Stimulated activated CD8-positive, alpha-beta memory T cell treated with anti-CD3 and anti-CD28 coated beads, Interleukin-2, amount 100 ng/mL, for 48 hours (primary cell): ENCODE results near the gene MYMK.

Source experiments
- DNase-seq, 2 donors: peaks; one replicate each; pipeline ENCODE4 v3.0.0-alpha.2; 2020; ENCODE audit warnings: low read depth in 2 of 2

Gene MYMK

DNA sequence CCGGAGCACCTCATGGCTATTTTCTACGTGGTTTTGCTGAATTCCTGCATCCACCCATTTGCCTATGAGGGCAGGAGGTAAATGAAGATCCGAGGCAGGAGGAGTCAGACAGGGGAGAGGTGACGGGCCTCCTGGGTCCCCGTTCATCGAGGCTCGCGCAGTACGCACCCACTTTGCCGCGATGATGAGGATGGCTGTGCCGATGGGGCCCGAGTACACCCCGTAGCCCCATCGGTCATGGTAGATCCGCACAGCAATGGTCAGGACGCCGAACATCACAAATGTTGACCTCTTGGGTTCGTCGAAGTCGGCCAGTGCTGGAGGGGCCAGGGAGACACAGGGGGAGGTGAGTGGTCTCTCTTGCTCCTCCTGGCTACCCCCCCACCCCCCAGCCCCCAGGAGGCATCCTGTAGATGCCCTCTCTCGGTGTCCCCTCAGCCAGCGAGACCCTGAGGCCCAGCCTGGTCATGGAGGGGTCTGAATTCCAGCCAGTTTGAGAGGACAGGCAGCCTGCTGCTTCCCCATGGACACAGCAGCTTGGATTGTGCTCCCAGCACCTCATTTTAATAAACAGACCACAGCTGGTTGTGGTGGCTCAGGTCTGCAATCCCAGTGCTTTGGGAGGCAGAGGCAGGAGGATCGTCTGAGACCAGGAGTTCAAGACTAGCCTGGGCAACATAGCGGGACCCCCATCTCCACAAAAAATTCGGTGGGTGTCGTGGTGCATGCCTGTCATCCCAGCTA, 5.9 kb downstream of the MYMK start:
- no peak for DNase-seq

DNA sequence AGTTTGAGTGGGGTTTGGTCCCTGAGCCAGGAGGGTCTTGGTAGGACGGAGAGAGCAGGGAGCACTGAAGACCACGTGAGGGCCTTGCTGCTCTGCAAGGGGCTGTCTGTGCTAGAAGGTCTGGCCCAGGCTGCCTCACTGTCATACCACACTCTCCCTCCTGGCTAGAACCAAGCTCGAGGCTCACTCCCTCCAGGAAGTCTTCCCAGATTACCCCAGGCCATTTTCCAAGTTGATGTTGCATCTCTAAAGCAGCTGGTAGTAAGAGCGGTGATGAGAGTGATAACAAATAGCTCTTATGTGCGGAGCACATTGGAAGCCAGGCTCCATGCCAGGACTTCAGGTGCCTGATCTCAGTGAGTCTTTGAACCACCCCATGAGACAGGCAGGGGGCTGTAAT, 6.6 kb downstream of the MYMK start:
- no peak for DNase-seq

DNA sequence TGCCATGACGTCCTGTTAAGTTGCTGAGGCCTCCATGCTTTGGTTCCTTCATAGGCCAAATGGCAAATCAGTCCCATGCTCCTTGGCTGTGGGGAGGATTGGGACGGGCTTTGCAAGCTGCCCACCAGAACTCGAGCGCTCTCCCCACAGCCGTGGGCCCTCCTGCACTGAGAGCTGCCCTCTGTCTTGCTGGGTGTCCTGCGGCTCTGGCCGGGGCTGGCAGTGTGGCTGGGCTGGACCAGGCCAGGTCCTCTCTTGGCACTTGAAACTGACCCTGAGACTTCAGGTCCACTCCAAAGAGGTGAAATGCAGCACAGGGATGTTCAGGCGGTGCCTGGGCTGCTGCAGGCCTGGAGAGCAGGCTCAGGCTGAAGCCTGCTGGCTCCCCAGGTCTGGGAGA, 7.0 kb downstream of the MYMK start:
- no peak for DNase-seq

DNA sequence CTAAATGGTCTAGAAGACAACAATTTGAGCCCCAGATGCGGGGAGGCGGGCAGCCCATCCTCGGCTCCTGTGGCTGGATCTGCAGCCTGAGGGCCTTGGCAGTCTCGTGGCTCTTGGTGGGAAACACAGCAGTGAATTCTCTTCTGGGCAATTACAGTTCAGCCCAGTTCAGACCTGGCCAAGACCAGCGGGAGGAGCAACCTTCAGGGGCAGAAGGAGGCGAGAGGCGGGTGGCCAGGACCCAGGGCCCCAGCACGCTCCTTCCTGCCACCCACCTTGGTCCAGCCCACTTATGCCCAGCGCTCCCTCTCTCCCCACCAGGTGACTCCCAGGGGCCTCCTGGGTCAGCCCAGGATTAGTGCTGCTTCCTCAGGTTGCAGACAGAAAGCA, 7.8 kb downstream of the MYMK start:
- DNase-seq = no peak

DNA sequence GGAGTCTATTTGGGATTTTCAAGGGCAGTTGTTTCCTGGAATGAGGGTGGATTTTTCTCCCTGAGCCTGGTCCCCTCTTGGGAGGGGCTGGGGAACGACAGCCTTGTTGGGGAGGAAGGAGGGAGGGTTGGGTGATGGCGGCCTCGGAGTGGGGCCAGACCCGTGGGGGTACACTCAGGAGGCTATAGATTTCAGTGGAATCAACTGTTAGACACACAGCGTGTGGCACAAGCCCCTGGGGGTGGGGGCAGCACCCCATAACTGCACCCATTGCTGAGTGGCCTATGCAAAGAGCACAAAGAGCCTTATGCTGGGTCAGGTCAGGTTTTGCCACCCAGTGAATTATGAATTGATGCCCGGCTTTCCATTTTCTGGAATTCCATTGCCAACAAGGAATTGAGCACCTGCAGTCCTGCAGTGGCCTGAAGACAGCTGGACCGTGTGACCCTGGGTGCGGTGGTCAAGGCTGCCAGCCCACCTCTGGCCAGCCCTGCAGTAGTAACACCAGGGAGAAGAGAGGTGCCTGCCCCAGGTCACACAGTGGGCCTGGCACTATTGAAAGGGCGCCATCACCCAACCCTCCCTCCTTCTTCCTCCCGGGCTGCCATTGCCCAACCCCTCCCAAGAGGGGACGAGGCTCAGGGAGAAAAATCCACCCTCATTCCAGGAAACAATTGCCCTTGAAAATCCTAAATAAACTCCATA, 8.4 kb downstream of the MYMK start:
- DNase-seq = no peak

DNA sequence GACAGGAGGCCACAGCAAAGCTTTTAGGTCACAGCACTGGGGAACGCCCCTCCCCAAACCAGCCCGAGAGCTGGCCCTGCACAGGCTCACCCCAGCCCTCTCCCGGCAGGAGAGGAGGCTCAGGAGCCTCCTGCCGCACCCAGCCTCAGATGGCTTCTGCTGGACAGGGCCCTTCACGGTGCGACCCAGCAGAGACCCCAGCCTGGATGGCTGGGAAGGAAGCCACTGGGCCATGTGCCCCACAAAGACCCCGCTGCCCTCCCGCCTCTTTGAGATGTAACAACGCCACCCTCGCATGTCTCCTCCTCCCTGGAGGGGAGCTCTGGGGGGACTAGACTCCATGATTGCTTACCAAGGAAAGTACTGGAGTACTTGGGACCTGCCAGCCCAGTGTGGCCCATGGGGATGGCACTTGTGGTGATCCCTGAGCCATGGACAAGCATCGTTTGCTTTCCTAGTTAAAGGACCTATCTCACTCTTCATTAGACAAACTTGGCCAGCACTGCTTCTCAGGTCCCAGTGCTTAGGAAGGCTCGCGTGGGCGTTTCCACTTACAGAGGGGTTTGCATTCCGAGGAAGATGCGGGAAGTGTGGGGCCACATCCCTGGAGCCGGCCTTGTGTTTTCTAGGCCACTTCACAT, 9.0 kb downstream of the MYMK start:
- DNase-seq = no peak

DNA sequence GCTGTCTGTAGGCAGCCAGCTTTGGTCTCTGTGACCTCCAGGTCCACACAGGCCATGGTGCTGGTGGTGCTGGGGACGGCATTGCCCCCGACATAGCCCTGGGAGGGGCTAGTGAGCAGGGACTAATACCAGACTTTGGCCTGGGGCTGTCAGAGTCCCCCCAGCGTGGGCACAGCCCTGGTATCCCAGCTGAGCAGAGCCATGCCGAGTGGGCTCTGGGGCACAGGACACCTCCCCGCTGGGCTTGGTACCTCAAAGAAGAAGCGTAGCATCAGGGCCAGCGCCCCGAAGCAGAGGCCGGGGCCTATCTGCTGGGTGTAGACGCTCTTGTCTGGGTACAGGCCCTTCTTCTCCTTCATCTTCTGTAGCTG, 9.5 kb downstream of the MYMK start:
- DNase-seq = no peak

DNA sequence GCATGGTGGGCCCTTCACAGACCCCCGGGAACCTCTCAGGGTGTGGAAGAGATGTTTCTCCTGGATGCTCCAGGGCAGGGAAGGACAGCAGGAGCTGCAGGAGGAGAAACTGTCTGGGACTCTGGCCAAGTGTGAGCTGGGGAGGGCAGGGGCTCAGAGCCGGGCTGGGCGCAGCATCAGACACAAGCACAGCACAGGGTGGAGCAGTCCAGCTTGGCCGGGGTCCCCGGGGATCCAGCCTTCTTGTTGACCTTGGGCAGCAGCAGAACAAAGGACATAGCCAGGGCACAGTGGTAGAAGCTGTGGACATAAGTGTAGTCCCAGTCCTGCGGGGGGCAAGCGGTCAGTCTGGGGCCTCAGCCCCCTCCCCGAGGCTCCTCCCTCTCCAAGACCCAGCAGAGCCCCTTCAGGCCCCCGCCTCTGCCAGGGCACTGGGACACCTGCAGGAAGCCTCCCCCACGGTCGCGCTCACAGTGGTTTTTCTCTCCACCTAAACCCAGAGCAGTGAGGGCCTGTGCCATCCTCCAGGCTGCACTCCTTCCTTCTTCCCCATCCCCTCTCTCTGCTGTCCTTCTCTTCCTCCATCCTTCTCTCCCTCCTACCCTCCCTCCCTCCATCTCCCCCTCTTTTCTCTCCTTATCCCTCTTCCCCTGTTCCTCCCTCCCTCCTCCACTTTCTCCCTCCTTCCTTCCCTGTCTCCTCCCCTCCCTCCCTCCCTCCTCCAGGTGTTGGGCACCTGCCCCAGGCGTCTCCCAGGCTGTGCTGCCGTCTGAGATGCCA, 10.1 kb downstream of the MYMK start:
- no peak for DNase-seq

DNA sequence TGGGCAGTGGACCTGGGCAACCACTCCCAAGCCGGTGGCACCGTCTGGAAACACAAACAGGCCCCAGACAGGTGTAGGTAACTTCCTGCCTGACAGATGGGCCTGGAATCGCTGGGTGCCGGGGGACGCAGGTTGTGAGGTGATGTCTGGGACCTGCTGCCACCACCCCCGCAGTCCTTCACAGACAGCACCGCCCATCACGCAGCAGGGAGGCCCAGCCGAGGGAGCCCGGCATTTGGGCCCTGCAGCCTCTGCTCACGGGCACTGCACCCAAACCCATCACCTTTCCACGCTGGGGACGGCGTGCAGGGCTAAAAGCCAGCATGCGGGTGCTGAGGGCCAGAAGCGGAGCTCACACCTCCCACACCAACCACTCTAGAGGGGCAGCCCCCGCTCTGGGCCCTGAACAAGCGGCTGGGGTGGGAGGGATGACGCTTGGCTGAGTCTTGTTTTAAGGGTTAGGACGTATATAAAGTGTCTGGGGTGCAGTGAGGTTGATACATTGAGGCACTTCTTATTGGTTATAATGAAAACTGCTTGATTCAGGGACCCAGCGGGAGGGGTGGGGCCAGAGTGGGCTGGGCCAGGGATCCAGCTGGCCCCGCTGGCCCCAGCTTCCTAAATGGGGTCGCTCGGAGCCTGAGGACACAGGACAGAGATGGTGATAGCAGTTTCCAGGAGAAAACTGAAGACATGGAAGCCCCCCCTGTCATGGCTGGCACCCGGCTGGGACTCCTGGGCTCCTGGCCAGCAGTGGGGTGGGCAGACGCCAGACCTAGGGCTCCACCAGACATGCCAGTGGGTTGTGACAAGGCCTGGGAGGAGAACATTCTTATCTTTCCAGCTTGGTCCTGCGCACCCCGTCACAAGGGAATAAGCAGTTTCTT, 11.3 kb downstream of the MYMK start:
- no peak for DNase-seq

DNA sequence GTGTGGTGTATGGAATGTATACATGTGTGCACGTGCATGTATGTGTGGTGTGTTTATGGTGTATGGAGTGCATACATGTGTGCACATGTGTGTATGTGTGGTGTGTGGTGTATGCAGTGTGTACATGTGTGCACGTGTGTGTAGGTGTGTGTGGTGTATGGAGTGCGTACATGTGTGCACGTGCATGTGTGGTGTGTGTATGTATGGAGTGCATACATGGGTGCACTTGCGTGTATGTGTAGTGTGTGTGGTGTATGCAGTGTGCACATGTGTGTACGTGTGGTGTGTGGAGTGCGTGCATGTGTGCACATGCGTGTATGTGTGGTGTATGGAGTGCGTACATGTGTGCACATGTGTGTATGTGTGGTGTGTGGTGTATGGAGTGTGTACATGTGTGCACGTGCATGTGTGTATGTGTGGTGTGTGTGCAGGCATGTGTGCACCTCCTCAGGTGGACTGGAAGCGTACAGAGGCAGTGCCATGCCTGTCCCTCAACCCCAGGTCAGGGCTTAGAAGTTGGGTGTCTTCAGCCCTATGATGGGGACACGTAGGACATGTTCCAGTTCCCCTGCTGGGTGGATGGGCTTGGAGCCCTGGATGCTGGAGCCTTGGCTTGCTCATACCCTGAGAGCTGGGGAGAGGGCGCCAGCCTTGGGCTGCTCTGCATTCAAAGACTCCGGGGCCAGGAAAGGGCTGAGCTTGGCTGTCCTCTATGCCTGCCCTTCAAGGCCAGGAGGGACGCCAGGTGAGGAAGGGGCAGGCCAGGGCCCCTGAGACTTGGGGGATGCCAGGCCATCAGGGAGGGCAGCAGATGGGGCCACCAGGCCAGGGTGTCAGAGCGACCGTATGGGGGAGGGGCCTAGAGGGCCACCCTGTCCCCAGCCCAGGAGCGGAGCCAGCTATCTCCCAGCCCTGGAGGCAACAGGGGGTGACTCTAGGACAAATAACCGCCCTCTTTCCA, 12.2 kb downstream of the MYMK start:
- DNase-seq = no peak

DNA sequence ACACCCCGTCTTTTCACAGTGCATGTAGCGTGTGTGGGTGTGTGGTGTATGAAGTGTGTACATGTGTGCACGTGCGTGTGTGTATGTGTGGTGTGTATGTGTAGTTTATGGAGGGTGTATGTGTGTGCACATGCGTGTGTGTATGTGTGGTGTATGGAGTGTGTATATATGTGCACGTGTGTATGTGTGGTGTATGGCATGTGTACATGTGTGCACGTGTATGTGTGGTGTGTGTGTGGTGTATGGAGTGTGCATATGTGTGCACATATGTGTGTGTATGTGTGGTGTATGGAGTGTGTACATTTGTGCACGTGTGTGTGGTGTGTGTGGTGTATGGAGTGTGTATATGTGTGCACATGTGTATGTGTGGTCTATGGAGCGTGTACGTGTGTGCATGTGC, 13.2 kb downstream of the MYMK start:
- DNase-seq = no peak

DNA sequence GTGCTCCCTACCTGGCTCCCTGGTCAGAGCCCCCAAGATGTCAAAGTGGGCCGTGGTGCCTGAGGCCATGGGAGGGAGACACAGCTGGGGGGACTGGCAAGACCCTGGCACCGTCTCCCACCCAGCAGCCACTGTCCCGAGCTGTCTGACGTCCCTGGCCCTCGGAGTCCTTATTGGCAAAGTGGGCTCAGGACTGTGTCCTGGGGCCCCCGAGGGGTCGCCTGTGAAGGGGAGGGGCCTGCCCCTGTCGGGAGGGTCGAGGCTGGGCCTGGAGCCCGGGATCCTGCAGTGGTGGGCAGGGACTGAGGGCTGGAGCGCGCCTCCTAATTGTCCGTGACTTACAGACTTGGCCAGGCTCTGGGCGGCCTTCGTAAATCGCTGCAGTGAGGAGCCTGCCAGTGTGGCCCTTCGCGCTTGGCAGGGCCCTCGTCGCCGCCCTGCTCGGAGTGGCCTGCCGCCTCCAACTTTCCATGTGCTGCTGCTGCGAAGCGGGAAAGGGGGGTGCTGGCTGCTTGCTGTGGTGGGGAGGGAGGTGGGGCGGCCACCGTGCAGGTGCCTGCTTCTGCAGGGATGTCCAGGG, 13.7 kb downstream of the MYMK start:
- no peak for DNase-seq

DNA sequence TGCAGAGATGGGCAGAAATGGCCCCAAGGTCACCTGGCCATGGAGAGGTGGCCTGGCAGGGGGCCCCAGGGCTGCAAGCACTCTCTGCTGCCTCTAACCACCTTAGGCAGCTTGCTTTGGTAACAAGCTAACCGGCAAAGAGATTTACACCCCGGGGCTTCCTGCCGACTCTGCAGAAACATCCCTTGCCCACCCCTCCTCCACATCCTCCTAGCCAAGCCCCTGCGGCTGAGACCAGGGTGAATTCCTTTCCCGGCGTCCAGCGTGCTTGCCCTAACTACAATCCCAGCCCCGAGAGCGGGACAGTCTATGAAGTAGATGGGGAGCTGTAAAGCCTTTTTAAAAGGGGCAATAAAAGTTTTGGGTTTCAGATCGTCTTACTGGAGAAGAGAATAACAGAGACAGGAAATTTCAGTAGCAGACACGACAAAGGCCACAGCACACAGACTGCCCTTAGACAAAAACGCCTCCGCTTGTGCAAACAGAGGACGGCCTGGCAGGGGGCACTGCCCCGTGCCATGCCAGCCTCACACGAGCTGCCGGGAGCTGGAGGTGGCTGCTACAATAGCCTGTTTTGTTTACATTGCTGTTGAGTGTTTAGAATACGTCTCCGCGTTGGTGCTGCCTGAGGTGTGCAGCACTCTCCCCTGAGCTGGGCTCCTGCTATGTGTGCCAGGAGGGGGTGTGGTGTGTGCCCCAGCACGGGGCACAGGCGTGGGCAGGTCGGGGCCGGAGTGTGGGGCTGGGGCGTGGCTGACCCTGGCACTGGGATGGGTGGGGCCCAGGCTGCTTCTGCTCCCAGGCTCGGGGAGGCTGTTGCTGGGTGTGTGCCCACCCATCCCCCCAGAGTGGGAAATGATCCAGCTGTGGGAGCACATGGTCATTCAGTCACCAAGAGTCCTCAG, 15.3 kb downstream of the MYMK start:
- no peak for DNase-seq

DNA sequence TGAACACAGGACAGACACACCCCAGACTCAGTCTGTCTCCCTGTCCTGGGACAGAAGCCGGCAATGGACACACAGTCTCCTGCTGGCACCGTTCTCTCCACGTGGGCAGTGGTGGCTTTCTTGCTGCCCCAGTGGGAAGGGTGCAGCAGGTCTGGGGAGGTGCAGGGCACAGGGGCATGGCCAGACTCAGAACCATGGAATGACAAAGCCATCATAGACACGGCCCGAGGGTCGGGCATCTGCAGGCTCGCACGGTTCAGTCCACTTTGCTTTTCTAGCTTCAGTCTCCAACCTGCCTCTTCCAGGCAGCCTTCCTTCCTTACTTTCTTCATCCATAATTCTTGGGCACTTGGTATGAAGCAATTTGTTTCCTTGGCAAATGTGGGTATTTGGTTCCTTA, 16.7 kb downstream of the MYMK start:
- no peak for DNase-seq

DNA sequence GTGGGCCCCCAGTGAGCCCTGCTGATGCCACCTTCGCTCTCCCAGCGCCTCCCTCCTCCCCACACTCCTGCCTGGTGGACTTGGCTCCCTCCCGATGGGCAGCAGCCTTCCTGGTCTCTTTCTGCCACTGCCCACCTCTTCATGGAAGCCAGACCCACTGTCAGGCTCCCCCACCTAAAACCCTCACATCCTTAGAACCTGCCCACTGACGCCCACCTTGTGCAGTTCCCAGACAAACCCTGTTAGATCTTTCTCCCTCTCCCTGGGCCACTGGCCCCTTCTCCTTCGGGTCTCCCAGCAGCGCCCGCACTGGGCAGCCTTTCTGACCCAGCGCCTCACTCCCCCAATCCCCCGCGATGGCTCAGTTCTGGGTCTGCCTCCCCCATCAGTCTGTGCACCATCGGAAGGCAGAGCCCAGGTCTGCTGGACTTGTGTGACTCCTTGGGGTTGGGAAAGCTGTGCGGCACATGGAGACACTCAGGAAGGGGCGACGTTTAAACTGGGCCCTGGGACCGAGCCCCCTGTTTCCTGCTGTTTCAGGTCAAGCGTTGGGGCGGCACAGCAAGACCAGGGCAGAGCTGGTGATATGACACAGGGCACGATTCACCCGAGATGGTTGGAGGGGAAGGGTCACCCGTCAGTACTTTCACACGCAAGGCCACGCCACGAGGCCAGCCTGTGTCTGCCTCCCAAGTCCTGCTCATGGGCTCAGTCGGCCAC, 17.4 kb downstream of the MYMK start:
- DNase-seq = no peak

DNA sequence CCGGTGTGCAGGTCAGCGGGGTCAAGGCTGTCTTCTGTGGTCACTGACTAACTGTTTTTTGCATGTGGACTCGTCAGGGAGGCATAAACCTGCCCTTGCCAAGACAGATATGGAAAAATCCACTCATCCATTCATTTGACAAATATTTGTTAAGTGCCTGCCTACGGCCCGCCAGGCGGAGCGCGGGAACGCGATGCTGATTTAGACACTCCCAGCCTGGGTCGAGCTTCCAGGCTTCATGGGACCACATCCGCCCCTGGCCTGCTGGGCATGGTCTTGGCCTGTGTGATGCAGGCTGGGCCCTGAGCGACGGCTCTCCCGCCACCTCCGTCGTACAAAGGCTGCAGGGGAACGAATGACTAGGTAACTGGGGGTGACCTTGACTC, 18.1 kb downstream of the MYMK start:
- DNase-seq = no peak

DNA sequence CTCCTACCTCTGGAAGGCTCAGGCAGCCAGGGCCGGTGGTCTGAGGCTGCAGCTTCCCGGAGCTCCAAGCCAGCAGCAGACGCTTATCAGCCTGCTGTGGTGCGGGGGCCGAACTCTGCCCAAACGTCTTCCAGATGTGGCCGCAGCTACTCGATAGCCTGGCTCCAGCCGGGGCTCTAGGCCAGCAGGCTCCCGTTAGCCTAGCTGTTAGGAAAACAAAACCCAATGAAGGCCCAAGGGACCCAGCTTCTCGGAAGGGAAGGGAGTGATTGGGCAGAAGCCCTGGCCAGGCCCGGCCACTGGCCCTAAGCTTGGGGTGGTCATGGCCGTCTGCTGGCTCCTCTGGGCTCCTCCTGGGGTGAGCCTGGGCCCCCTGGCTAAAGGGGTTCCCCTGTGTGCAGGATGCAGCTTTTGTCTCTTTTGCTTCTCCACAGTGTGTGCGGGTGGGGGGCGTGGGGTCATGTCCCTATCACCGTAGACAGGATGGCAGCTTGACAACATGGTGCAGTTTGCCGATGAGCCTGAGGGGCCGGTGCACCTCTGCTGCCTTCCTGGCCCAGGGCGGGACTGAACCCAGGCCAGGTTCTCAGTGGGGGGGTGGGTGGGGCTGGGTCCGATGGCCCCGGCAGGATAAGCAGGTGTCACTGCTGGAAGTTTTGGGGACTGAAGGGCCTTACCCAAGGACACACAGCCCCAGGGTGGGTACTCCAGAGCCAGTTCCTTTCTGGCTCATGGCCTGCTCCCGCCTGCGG, 18.7 kb downstream of the MYMK start:
- no peak for DNase-seq
